Stimulated activated CD4-positive, alpha-beta T cell treated with anti-CD3 and anti-CD28 coated beads, TNF-alpha, amount 100 ng/mL, for 4 hours (primary cell): ENCODE results near the gene RUVBL2.
A peak's percentile ranks its signal among the peaks of the same experiment; 100 is the strongest.

Source experiments
- DNase-seq, 3 experiments: peaks; one replicate each; pipeline ENCODE4 v3.0.0-alpha.2; 2020; ENCODE audit warnings: low read depth in 3 of 3

The RUVBL2 gene

DNA sequence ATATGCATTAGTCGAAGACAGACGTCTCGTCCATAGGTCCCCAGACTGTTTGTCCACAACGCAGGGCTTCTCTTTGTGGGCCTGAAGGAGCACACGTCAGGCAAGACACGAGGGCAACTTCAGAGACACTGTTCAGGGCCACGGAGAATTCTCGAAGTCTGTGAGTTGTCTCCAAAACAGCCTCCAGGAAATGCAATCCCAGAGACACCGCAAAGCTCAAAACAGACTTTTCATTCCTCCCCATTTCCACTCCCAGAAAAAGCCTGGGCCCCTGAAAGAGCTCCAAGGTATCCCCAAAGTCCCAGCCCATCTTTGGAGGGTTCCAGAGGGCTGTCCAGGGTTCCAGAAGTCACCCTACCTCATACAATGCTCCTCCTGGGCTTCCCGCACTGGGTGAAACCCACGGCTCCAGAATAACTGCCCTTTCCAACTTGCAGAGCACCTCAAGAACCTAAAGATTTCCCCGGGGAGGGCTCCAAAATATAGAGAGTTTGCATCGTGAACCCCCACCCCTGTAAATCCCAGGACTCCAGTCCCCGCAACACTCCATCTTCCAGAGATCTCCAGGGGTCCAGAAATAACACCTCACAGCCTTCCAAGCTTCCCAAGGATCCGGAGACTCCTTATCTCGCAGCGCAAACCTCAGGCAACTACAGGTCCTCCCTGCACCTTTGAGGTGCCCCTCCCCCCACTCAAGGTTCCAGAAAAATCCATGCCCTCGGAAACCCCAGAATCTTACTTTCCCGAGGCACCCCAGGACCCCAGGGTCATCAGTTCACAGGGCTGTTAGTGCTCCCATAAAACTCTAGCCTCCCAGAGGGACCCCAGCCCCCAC lies 29.3 kb upstream of the RUVBL2 start:
- DNase-seq, result no peak

- peak; percentile 75 to 79 (median 76) for DNase-seq
Observed at GRCh38 chr19:48965040-48965805, 28.5 kb upstream of the RUVBL2 start, which contains the start of gene FTL. TSS of gene FTL (plus strand) at chr19:48965309. CDS start at chr19:48965508, 199 bp downstream.

DNA sequence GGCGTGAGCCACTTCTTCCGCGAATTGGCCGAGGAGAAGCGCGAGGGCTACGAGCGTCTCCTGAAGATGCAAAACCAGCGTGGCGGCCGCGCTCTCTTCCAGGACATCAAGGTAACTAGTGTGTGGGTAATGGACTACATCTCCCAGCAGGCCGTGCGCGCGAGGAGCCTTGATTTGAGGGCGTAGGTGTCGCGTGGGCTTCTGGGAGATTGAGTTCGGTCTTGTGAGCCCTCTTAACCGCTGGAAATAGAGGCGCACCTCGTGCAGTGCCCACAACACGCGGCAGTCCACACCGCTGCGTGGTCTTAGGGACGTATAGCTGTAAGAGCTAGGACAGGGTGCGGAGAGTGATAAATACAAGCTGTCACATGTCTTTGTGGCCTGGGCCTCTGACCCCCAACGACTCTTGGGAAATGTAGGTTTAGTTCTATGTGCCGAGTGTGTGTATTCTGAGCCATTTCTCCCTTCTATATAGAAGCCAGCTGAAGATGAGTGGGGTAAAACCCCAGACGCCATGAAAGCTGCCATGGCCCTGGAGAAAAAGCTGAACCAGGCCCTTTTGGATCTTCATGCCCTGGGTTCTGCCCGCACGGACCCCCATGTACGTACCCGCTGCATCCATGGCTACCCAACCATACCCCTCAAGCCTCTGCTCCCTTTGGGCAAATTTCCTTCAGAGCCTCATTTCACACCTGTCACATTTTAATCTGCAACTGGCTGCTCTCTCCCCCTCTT lies 27.7 kb upstream of the RUVBL2 start:
- DNase-seq, result peak; percentile 77 to 87 (median 80)

DNA sequence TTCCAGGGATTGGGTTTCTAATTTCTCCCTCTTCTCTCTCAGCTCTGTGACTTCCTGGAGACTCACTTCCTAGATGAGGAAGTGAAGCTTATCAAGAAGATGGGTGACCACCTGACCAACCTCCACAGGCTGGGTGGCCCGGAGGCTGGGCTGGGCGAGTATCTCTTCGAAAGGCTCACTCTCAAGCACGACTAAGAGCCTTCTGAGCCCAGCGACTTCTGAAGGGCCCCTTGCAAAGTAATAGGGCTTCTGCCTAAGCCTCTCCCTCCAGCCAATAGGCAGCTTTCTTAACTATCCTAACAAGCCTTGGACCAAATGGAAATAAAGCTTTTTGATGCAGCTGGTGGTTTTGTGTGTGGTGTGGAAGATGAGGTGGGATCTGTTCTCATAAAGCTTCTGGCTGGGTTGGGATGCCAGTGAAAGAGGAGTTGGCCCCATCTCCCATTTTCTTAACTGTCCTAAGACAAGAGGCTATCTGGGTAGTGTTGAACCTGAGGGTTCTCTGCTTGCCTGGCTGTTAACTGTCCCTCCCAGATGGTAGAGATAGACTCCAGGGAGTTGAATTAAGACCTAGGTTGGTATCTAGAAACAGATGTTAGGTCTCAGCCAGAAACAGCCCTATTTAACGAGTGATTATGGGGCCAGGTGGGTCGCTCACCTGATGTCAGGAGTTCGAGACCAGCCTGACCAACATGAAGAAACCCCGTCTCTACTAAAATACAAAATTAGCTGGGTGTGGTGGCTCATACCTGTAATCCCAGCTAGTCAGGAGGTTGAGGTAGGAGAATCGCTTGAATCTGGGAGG lies 26.9 kb upstream of the RUVBL2 start:
- DNase-seq, result no peak

DNA sequence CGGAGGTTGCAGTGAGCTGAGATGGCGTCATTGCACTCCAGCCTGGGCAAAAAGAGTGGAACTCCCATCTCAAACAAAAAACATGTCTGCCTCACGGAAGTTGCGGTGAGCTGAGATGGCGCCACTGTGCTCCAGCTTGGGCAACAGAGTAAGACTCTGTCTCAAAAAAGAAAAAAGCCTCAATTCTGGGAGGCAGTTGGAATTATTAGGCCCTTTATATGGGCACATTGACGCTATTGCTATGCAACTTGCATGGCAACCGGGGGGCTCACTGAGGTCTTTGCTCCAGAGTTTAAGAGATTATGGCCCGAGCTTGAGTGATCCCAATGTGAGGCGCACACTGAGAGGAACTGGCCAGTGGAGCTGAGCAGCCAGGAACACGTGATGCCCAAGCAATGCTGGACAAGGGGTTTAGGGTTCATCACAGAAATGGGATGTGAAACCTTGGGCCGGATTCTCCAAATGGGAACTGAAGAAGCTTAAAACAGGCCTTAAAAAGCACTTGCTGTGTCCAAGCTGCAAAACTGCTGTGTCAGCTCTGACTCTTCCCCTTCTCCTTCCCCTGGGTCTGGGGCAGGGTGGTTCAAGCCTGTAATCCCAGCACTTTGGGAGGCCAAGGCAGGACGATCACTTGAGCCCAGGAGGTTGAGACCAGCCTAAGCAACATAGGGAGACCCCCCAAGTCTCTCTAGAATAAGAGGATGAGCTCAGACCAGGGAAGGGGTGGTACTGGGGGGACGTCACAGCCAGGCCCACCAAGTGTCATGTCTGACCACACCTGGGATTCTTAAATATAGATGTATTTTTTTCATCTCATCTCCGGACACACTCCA lies 26.1 kb upstream of the RUVBL2 start:
- DNase-seq, result no peak

DNA sequence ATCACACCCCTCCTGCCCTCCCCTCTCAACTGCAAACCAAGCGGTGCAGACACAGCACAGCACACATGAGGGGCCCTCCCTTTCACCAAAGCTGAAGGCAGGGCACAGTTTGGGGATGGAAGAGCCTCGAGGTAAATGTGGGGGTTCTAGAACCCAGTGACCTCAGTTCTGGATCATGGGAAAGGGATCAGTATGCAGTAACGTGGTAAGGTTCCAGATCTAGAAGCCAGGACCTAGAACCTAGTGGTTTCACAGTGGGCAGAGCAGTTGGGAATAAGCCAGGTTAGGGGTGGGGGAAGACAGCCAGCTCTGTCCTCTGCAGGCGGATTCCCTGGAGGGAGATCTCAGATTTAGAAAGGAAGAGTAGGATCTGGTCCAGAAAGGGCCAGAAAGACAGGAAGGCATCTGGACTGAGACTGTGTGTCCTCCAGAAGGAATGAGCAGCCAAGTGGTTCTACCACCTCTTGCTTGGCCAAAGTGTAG lies 25.5 kb upstream of the RUVBL2 start:
- DNase-seq, result no peak

DNA sequence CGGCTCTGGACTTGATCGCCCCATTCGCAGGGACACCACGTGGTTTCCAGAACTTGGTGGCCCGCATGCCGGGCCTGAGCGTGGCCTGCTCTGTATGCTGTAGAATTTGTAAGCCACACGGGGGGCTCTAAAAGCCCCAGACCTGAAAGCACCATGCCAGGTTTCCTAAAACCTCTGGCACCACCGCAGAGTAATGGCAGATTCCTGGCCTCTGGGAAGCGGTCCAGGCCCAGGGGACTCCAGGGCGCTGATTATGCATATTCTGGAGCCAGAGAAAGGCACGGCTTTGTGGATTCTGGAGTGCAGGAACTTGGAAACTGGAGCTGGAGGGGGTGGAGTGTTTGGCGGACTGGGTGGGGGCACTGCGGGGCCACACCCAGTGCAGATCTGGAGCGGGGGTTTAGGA lies 24.9 kb upstream of the RUVBL2 start:
- DNase-seq, result no peak

- DNase-seq, result no peak
Observed at GRCh38 chr19:48969276-48970138, 24.2 kb upstream of the RUVBL2 start.

GRCh38 chr19:48970139-48970766 lies 23.4 kb upstream of the RUVBL2 start:
- DNase-seq, result no peak

GRCh38 chr19:48970923-48971395 lies 22.7 kb upstream of the RUVBL2 start:
- DNase-seq, result peak; percentile 67 to 75 (median 69)

GRCh38 chr19:48975947-48976847 lies 17.5 kb upstream of the RUVBL2 start:
- no peak for DNase-seq

DNA sequence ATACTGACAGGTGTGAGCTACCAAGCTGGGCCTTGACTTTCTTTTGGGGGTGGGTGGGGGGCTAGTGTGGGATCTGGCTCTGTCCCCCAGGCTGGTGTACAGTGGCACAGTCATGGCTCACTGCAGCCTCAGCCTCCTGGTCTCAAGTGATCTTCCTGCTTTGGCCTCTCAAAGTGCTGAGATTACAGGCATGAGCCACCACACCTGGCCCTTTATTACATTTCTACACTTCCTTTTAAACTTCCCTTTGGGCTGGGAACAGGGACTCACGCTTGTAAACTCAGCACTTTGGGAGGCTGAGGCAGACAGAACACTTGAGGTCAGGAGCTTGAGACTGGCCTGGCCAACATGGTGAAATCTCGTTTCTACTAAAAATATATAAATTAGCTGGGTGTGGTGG lies 16.6 kb upstream of the RUVBL2 start:
- no peak for DNase-seq

- no peak for DNase-seq
Observed at GRCh38 chr19:48982280-48982679, 11.4 kb upstream of the RUVBL2 start.

DNA sequence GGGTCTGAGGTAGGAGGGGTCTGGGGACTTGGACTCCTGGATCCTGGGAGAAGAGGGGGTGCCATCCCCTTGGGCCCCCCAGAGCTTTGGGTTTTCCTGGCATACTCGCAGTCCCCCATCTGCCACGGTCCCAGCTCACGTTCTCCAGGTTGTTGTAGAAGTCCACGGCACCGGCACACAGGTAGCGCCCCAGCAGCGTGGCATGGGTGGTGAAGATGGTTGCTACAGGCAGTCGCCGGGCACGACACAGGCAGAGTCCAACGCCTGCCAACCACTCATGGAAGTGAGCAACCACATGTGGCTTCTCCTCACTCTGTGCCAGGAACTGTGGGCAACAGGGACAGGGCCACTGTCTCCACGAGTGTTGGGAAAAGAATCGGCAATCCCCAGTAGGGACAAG lies 8.0 kb upstream of the RUVBL2 start:
- no peak for DNase-seq

- no peak for DNase-seq
Observed at GRCh38 chr19:48986211-48986610, 7.5 kb upstream of the RUVBL2 start.

- DNase-seq, result no peak
Observed at GRCh38 chr19:48987323-48987722, 6.4 kb upstream of the RUVBL2 start.

DNA sequence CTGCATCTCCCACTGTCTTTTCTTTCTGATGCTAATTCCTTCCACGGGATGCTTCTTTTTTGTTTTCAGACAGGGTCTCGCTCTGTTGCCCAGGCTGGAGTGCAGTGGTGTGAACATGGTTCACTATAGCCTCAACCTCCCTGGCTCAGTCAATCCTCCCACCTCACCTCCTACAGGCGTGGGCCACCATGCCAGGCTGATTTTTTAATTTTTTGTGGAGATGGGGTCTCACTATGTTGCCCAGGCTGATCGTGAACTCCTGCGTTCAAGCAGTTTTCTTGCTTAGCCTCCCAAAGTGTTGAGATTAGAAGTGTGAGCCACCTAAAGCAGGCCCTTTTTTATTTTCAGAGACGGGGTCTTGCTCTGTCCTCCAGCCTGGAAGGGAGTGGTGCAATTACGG lies 5.4 kb upstream of the RUVBL2 start:
- DNase-seq, result no peak

- no peak for DNase-seq
Observed at GRCh38 chr19:48988860-48989259, 4.8 kb upstream of the RUVBL2 start.
